NCI-H128 (cell line): ENCODE measurements around the gene MEG3.

ENCODE experiments used
- DNase-seq: peaks from one replicate; lab custom pipeline; 2025; ENCODE audit not compliant: unreplicated experiment; lab: John Stamatoyannopoulos, UW

MEG3 gene

GRCh38 chr14:100893760-100894159 is 67.8 kb downstream of the MEG3 start:
- DNase-seq: no peak

GRCh38 chr14:100894416-100894815 is 68.5 kb downstream of the MEG3 start:
- DNase-seq: no peak

DNA sequence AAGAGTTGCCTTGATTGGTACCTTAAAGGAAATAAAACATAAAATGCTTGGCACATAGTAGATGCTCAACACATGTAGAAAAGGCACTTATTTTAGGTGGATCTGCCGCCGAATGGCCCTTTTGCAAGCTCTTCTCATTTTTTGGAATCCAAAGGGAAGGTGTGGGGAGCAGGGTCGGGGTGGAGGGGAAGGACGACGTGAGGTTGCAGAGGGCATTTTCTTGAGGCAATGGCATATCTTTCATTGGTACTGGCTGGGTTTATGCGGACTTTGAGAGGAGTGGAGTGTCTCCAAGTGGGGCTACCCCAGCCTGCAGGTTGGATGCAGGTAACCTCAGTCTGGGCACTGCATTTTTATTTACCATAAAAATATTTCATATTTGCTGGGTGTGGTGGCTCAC is 69.5 kb downstream of the MEG3 start:
- DNase-seq: no peak

DNA sequence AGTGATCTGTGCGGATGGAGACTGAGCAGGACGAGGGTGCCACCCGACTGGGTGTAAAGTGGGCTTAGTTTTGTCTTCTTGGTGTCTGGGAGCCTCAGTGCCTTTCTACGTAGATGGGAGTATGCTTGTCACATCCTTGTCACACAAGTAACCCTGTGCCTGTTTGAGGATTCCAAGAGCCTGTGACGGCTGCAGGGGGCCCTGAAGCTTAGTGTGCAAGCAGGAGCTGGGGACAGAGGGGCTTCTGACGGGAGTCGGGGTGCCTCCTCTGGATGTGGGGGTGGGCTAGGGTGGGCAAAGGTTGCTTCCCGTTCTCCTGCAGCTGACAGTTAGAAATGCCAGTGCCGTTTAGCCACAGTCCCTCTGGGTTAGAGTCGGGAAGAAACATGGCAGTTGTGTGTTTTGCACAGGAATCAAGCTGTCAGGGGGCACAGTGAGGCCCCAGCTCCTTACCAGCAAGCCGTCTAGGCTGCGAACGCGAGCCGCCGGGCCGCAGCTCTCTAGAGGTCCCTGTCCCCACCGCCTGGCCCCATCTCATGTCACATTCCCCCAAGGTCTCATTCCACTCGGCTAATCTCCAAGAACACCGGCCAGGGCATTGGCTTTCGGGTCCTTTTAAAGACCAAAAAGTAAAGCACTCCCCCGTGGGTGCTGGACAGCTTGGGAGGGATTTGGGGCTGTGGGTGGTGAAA is 70.6 kb downstream of the MEG3 start:
- no peak for DNase-seq

DNA sequence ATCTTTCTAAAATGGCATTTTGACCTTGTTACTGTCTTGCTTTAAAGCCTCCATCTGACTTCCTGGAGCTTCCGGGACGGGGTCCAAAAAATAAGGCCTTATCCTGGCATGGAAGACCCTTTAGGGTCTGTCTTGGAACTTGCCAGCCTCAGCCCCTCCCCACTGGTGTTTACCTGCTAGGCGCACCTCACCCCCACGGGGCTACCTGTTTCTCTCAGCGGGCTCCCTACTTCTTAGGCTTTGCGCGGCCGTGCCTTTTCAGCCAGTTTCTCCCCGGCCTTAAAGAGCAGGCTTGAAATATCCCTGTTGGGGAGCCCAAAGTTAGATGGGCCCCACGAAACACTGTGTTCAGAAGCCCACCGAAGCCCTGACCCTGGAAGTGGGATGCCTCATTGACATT is 72.5 kb downstream of the MEG3 start:
- DNase-seq: no peak

GRCh38 chr14:100898935-100899883 is 73.3 kb downstream of the MEG3 start:
- no peak for DNase-seq

GRCh38 chr14:100899884-100900771 is 74.2 kb downstream of the MEG3 start:
- no peak for DNase-seq

- peak; percentile 28 for DNase-seq
These were observed 75.0 kb downstream of the MEG3 start for GRCh38 chr14:100900837-100901390.

DNA sequence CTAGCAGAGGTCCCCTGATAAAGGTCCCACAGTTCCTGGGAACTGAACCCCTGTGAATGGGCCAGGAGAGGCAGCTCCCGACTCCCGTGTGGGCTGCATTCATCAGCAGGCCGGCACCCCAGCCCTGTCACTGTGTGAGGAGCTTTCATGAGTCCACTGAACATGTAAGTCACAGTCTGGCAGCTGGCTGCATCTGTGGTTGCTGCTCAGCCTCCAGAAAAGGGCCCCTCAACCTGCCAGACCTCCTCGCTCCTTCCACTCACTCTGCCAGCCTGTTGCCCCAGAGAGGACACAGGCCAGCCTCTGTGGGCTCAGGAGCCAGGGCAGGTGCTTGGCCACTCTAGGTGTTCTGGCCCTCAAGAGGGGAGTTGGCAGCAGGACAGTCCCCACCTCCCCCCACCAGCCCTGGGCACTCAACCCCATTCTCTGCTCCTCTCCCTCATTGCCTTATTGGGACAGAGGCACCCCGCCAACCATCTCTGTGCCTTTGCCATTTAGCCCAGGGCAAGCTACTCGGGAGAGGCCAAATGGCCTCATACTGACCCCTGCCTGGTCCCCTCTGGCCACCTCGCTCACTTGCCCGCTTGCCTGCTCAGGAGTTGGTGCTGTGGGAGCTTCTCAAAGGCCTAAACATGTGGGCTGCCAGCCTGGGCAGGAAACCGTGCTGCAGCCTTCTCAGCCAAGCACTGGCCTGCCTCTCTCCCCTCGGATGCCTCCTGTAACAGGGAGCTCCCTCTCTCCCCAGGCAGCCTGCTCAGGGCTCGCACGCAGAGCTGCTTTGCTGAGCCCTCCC is 75.7 kb downstream of the MEG3 start:
- DNase-seq: no peak

GRCh38 chr14:100902295-100903133 is 76.6 kb downstream of the MEG3 start:
- DNase-seq: no peak

DNA sequence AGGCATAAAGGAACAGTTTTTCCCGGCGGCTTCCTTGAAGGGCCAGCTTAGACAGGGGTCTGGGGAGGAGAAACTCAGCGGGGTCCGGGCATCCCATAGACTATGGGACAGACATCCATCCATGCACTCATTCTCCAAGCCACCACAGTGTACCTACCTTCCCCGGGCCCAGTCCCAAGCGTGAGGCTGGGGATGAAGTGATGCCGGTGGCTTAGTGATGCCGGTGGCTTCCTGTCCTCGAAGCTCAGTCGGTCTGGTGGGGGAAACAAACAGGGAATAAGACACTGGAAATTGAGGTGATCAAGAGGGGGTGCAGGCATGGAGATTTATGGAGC is 77.2 kb downstream of the MEG3 start:
- no peak for DNase-seq

DNA sequence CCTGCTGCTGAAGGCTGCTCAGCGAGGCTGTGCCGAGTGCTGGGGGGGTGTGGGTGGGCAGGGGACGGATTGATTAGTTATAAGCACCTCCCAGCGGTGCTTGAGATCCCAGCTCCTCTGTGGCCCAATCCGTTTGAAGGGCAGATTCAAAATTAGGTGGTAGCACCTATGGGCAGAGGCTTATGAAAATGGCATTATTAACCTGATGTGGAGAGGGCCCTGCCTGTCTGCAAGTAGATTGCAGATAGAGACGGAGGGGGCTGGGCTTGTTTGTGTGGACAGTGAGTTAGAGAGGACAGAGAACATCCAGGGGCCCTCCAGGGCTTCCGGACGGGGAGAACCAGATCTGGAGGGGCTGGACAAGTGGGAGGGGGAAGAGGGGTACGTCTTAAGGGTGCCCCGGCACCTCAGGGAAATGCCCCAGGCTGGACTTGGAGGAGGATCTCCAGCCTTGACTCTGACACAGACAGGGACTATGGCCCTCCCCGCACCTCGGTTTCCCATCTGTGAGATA is 77.8 kb downstream of the MEG3 start, which contains the start of gene RTL1:
TSS of gene RTL1 (minus strand) at position 51 of the 514 bp plus-strand sequence. CDS start 18,934 bp downstream, outside the sequence.
- DNase-seq: no peak

DNA sequence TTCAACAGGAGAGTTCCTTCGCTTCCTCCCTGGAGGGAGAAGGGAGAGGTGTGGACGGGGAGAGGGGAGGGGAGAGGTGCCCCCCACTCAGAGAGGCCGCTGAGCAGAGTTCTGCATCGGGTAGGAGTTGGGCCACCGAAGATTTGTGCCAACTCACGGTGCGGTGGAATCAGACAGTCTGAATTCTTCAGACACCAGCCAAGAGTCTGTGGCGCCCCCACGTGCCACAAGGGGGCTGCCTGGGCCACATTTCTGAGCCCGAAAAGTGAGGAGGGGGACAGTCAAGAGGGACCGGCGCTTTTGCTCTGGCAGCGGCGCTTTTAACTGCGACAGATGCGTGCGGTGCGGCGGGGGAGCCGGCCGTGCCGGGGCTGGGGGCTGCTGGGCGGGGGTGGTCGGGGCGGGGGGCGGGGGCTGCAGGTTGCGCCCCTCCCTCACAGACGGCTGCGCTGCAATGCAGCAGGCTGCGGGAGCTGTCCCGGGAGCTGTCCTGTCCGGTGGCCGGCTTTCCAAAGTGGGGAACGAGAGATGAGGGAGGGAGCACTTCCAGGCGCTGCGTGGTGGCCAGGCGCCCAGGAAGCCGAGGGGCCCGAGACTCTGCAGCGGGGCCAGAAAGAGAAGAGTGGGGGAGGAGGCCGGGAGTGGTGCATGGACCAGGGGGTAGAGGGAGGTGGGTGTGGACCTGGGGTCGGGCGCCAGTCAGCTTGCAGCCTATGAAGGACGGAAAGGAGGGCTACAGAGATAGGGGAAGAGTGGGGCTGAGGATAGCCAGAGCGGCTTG is 78.6 kb downstream of the MEG3 start:
- DNase-seq: no peak

DNA sequence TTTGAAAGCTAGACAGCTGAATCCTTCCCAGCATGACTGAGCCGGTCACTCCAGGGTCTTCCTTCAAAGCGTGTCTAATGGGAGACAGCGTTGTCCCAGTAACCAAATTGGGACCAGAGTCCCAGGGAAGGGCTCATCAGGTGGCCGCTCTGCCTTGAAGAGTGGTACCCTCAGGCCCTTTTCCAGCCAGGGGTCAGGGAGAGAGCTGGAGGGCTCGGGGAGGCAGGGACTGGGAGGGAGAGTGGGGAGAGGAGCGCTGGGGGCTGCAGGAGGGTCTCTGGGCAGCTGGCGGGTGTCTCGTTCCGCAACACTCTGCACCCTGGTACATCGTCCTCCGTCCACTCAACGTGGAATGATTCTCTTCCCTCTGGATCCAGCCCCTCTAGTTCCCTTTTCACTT is 79.2 kb downstream of the MEG3 start:
- DNase-seq: no peak

GRCh38 chr14:100906420-100906819 is 80.5 kb downstream of the MEG3 start:
- DNase-seq: no peak

GRCh38 chr14:100907240-100907639 is 81.3 kb downstream of the MEG3 start:
- no peak for DNase-seq

GRCh38 chr14:100909439-100909838 is 83.5 kb downstream of the MEG3 start:
- DNase-seq: no peak
